Activated CD8-positive, alpha-beta T cell treated with anti-CD3 and anti-CD28 coated beads for 36 hours (primary cell): Measurements from ENCODE around the gene NAT14. TPM values are rescaled to one million over a fixed set of nuclear protein-coding genes. Genes with fewer than 3 reads are reported as not detected.

Source experiments
- ATAC-seq: fragments of 200-7000 bp; cut with Tn5 transposase; one replicate; pipeline ENCODE4 v1.10.0; 2021; ENCODE audit warnings: mild to moderate bottlenecking, moderate library complexity
- CTCF ChIA-PET: fragments of 350-600 bp; sonication (Branson Sonifier 250); formaldehyde crosslinking; loops from one replicate; lab custom pipeline; 2021; ENCODE audit warnings: antibody characterized with exemption; lab: Charles Lee
- POLR2A ChIA-PET: fragments of 350-600 bp; sonication (Branson Sonifier 250); formaldehyde crosslinking; loops from one replicate; lab custom pipeline; 2021; ENCODE audit warnings: antibody characterized with exemption; lab: Charles Lee
- DNase-seq: peaks from one replicate; pipeline ENCODE4 v3.0.0-alpha.2; 2020
- H3K27ac Mint-ChIP-seq: one replicate; pipeline ENCODE4 v1.8.0; 2021; ENCODE audit warnings: mild to moderate bottlenecking, mixed read lengths
- H3K27me3 Mint-ChIP-seq: one replicate; pipeline ENCODE4 v1.8.0; 2021; ENCODE audit warnings: mixed read lengths
- H3K36me3 Mint-ChIP-seq: one replicate; pipeline ENCODE4 v1.8.0; 2021; ENCODE audit warnings: low read depth, mixed read lengths
- H3K4me1 Mint-ChIP-seq: one replicate; pipeline ENCODE4 v1.8.0; 2021; ENCODE audit warnings: low read depth, mixed read lengths
- H3K4me3 Mint-ChIP-seq: one replicate; pipeline ENCODE4 v1.8.0; 2021; ENCODE audit warnings: mild to moderate bottlenecking, moderate library complexity, mixed read lengths
- H3K9me3 Mint-ChIP-seq: one replicate; pipeline ENCODE4 v1.8.0; 2021; ENCODE audit warnings: mixed read lengths
- CTCF ChIP-seq: fragments of 200-600 bp; IDR thresholded peaks from one replicate; pipeline ENCODE4 v1.8.0; 2022; ENCODE audit warnings: antibody characterized with exemption, mild to moderate bottlenecking
- intact Hi-C: fragments of 100-400 bp; cut with micrococcal nuclease; formaldehyde crosslinking; loops from one replicate; pipeline ENCODE4 v1.10.0; 2022
- total RNA-seq, 2 experiments: library from RNA; stranded (reverse); gene quantifications; one replicate each; pipeline ENCODE4 v1.2.3, GENCODE V29; 2021

Gene NAT14
- total RNA-seq, result 10 to 100 TPM; 18.9 to 19.9 TPM

GRCh38 chr19:55484593-55485438 is at the start of gene NAT14:
TSS of gene NAT14 (plus strand) at chr19:55485188. CDS start at chr19:55485709, 521 bp downstream.
- no peaks in the 10 kb centered on the region for H3K36me3 Mint-ChIP-seq
- no peaks in the 10 kb centered on the region for H3K9me3 Mint-ChIP-seq
- no peaks in the 10 kb centered on the region for H3K27me3 Mint-ChIP-seq
- H3K4me1 Mint-ChIP-seq, result peaks cover 22% of the 10 kb centered on the region
- no peak for TF ChIP-seq CTCF
- intact Hi-C loops, result no loop called here
- H3K27ac Mint-ChIP-seq, result peak within 1 kb of the TSS; percentile 84
- ATAC-seq (peak; percentile 69), DNase-seq (peak; percentile 67)
- ChIA-PET CTCF (interaction anchor here (0.9 to 5.6 kb wide), 4 partner anchors 9 to 122 kb away, joined by 3 to 31 read pairs (median 6); partner anchors contain the start of gene ZNF628), POLR2A (interaction anchor here (0.7 to 3.5 kb wide), 6 partner anchors 8 to 287 kb away, joined by 3 to 22 read pairs (median 5); partner anchors contain the start of genes UBE2S and ZNF628)
- H3K4me3 Mint-ChIP-seq, result peak within 1 kb of the TSS; percentile 82

GRCh38 chr19:55436847-55437246 is 48.1 kb upstream of the NAT14 start:
- H3K36me3 Mint-ChIP-seq, result no peaks in the 10 kb centered on the region

GRCh38 chr19:55437410-55437809 is 47.6 kb upstream of the NAT14 start:
- Mint-ChIP-seq H3K36me3 (no peaks in the 10 kb centered on the region), H3K4me1 (peaks cover 14% of the 10 kb centered on the region), H3K9me3 (no peaks in the 10 kb centered on the region), H3K27ac (no peak overlapping the region), H3K27me3 (peaks cover 46% of the 10 kb centered on the region), H3K4me3 (no peak overlapping the region)
- ATAC-seq, result no peak
- CTCF ChIA-PET, result interaction anchor here (1.0 to 2.0 kb wide), 2 partner anchors 16 to 30 kb away, joined by 3 to 8 read pairs; no protein-coding TSS in a partner anchor
- DNase-seq, result peak; percentile 50
- POLR2A ChIA-PET, result interaction anchor here (0.9 to 1.1 kb wide), 3 partner anchors 9 to 181 kb away, joined by 3 read pairs; no protein-coding TSS in a partner anchor
- no peak for TF ChIP-seq CTCF
- intact Hi-C loops, result no loop called here

More at GRCh38 chr19:55436847-55437246, 48.1 kb upstream of the NAT14 start:
- Mint-ChIP-seq H3K9me3 (no peaks in the 10 kb centered on the region), H3K4me1 (peaks cover 12% of the 10 kb centered on the region), H3K27me3 (peaks cover 47% of the 10 kb centered on the region), H3K27ac (no peak overlapping the region), H3K4me3 (no peak overlapping the region)
- DNase-seq (no peak), ATAC-seq (no peak)
- ChIA-PET POLR2A (interaction anchor here (0.9 to 1.1 kb wide), 3 partner anchors 10 to 181 kb away, joined by 3 read pairs; no protein-coding TSS in a partner anchor), CTCF (interaction anchor here (0.8 to 2.0 kb wide), 3 partner anchors 17 to 196 kb away, joined by 3 to 8 read pairs (median 3); no protein-coding TSS in a partner anchor)
- no peak for TF ChIP-seq CTCF
- intact Hi-C loops, result no loop called here

GRCh38 chr19:55439052-55439451 is 45.9 kb upstream of the NAT14 start:
- Mint-ChIP-seq H3K36me3 (no peaks in the 10 kb centered on the region), H3K9me3 (no peaks in the 10 kb centered on the region), H3K27ac (no peak overlapping the region), H3K4me1 (peaks cover 14% of the 10 kb centered on the region), H3K27me3 (peaks cover 53% of the 10 kb centered on the region), H3K4me3 (no peak overlapping the region)
- intact Hi-C loops, result no loop called here
- ChIA-PET POLR2A (no interaction called here), CTCF (no interaction called here)
- DNase-seq, result no peak
- no peak for TF ChIP-seq CTCF
- no peak for ATAC-seq
